Endodermal cell (in vitro differentiated cells): ENCODE results near the gene NXPH2. TPM values are rescaled to one million over a fixed set of nuclear protein-coding genes. Genes with fewer than 3 reads are reported as not detected.

Experiments
- DNase-seq: peaks from one replicate; pipeline ENCODE4 v3.0.0-alpha.2; 2017
- H3K27ac ChIP-seq: 2 replicates; pipeline ENCODE4 v1.5.1; 2013; ENCODE audit warnings: mild to moderate bottlenecking, low read depth, low read length, moderate library complexity
- H3K27me3 ChIP-seq: 2 replicates; pipeline ENCODE4 v1.6.1; 2013; ENCODE audit warnings: mild to moderate bottlenecking, low read length, moderate library complexity; ENCODE audit not compliant: insufficient read depth, control insufficient read depth, poor library complexity, severe bottlenecking
- H3K36me3 ChIP-seq: 2 replicates; pipeline ENCODE4 v1.7.0; 2013; ENCODE audit warnings: mild to moderate bottlenecking, low read length, moderate library complexity; ENCODE audit not compliant: control insufficient read depth, insufficient read depth
- H3K4me1 ChIP-seq: one replicate; pipeline ENCODE4 v1.7.0; 2013; ENCODE audit warnings: low read length; ENCODE audit not compliant: control insufficient read depth, insufficient read depth
- H3K4me3 ChIP-seq: 2 replicates; pipeline ENCODE4 v1.5.1; 2013; ENCODE audit warnings: mild to moderate bottlenecking, low read length, moderate library complexity
- H3K9ac ChIP-seq: 2 replicates; pipeline ENCODE4 v1.6.1; 2013; ENCODE audit warnings: mild to moderate bottlenecking, low read length, moderate library complexity; ENCODE audit not compliant: poor library complexity, severe bottlenecking; ENCODE audit errors: extremely low read depth
- H3K9me3 ChIP-seq: 2 replicates; pipeline ENCODE4 v1.6.1; 2013; ENCODE audit warnings: mild to moderate bottlenecking, low read length, moderate library complexity; ENCODE audit not compliant: control insufficient read depth
- H3K27ac Mint-ChIP-seq: 2 replicates; pipeline ENCODE4 v1.8.0; 2020; ENCODE audit warnings: mixed read lengths
- H3K27me3 Mint-ChIP-seq: 2 replicates; pipeline ENCODE4 v1.8.0; 2021; ENCODE audit warnings: mild to moderate bottlenecking, mixed read lengths; ENCODE audit not compliant: insufficient read depth
- H3K36me3 Mint-ChIP-seq: 2 replicates; pipeline ENCODE4 v1.8.0; 2020; ENCODE audit warnings: low read depth, mixed read lengths
- H3K4me1 Mint-ChIP-seq: 2 replicates; pipeline ENCODE4 v1.8.0; 2020; ENCODE audit warnings: mixed read lengths
- H3K4me3 Mint-ChIP-seq: 2 replicates; pipeline ENCODE4 v1.8.0; 2020; ENCODE audit warnings: mild to moderate bottlenecking, moderate library complexity, mixed read lengths
- H3K9me3 Mint-ChIP-seq: 2 replicates; pipeline ENCODE4 v1.8.0; 2020; ENCODE audit warnings: mild to moderate bottlenecking, mixed read lengths
- CTCF ChIP-seq: fragments of 200-600 bp; sonication (generic); conservative IDR thresholded peaks from 2 replicates; pipeline ENCODE4 v1.5.0; 2021; ENCODE audit warnings: antibody characterized with exemption, mild to moderate bottlenecking
- WGBS, 2 experiments: methylation state at CpG; one replicate each; pipeline versions ENCODE4 v1.1.5 to v1.1.7; 2013; ENCODE audit warnings: missing lambda C conversion rate in 2 of 2, mixed read lengths in 1 of 2; ENCODE audit not compliant: insufficient coverage in 1 of 2, insufficient read length in 1 of 2; 5-methylcytosine and 5-hydroxymethylcytosine counted together
- total RNA-seq, 2 donors: library from RNA; stranded (reverse); fragmentation: NEBNext Ultra II Directional in 1 of 2; extraction: Animal tissue kit (Norgen Biotek cat#: 25700) in 1 of 2; gene quantifications; 2 replicates in 1 of 2; 3 replicates in 1 of 2; pipeline ENCODE4 v1.2.1, GENCODE V29; 2021

Gene NXPH2
- total RNA-seq, 2 donors from 2014 or later, result 3.7 to 4.8 TPM

- H3K4me3 Mint-ChIP-seq, result no peak overlapping the region
- H3K4me1 Mint-ChIP-seq, result peaks cover 43% of the 10 kb centered on the region
- H3K27me3 Mint-ChIP-seq, result no peaks in the 10 kb centered on the region
- DNase-seq, result no peak
- no peak overlapping the region for H3K27ac Mint-ChIP-seq
- Histone ChIP-seq H3K27me3 (no peaks in the 10 kb centered on the region), H3K27ac (no peak overlapping the region), H3K36me3 (no peaks in the 10 kb centered on the region), H3K9me3 (no peaks in the 10 kb centered on the region), H3K4me1 (peaks cover 6% of the 10 kb centered on the region), H3K9ac (no peak overlapping the region), H3K4me3 (no peak overlapping the region)
- no peak for TF ChIP-seq CTCF
- 74 to 88% methylated on average over 5 to 6 of the region's 7 CpGs for whole genome bisulfite sequencing, 2 experiments
- no peaks in the 10 kb centered on the region for H3K36me3 Mint-ChIP-seq
- H3K9me3 Mint-ChIP-seq, result no peaks in the 10 kb centered on the region
Observed at GRCh38 chr2:138723196-138723987, 56.8 kb downstream of the NXPH2 start.

GRCh38 chr2:138722316-138722715 lies 57.9 kb downstream of the NXPH2 start:
- Mint-ChIP-seq H3K27ac (no peak overlapping the region), H3K36me3 (no peaks in the 10 kb centered on the region), H3K9me3 (no peaks in the 10 kb centered on the region), H3K4me3 (no peak overlapping the region), H3K27me3 (no peaks in the 10 kb centered on the region), H3K4me1 (peaks cover 43% of the 10 kb centered on the region)
- no peak overlapping the region for H3K4me3 ChIP-seq
- no peaks in the 10 kb centered on the region for H3K27me3 ChIP-seq
- peaks cover 6% of the 10 kb centered on the region for H3K4me1 ChIP-seq
- H3K27ac ChIP-seq, result no peak overlapping the region
- WGBS, 2 experiments, result 93 to 97% methylated on average over 4 of the region's 4 CpGs
- no peak overlapping the region for H3K9ac ChIP-seq
- TF ChIP-seq CTCF, result peak; percentile 64
- H3K9me3 ChIP-seq, result no peaks in the 10 kb centered on the region
- no peaks in the 10 kb centered on the region for H3K36me3 ChIP-seq
- DNase-seq, result no peak

GRCh38 chr2:138720035-138720838 lies 60.0 kb downstream of the NXPH2 start:
- no peak for DNase-seq
- peaks cover 43% of the 10 kb centered on the region for H3K4me1 Mint-ChIP-seq
- TF ChIP-seq CTCF, result no peak
- Histone ChIP-seq H3K27me3 (no peaks in the 10 kb centered on the region), H3K9me3 (no peaks in the 10 kb centered on the region), H3K4me1 (peaks cover 6% of the 10 kb centered on the region), H3K27ac (no peak overlapping the region), H3K4me3 (no peak overlapping the region), H3K36me3 (no peaks in the 10 kb centered on the region), H3K9ac (no peak overlapping the region)
- H3K27ac Mint-ChIP-seq, result peak overlapping the region; percentile 32
- no peaks in the 10 kb centered on the region for H3K9me3 Mint-ChIP-seq
- no peak overlapping the region for H3K4me3 Mint-ChIP-seq
- 82 to 84% methylated on average over 9 to 11 of the region's 11 CpGs for WGBS, 2 experiments
- H3K36me3 Mint-ChIP-seq, result no peaks in the 10 kb centered on the region
- no peaks in the 10 kb centered on the region for H3K27me3 Mint-ChIP-seq
